Stimulated activated naive CD8-positive, alpha-beta T cell treated with anti-CD3 and anti-CD28 coated beads, Interleukin-15, amount 100 ng/mL, for 72 hours (primary cell): ENCODE results near the gene ACAP2.
A peak's percentile ranks its signal among the peaks of the same experiment; 100 is the strongest.
"Not testable (repeated sequence)": the region's sequence is repeated elsewhere in the genome, so short reads cannot be mapped to it uniquely, and the experiment has no call there.

ENCODE experiments used
- ATAC-seq: fragments of 150-1000 bp; cut with Tn5 transposase; 2 replicates; pipeline ENCODE4 v1.10.0; 2021; ENCODE audit warnings: mild to moderate bottlenecking, moderate library complexity
- DNase-seq, 2 donors: peaks; one replicate each; pipeline ENCODE4 v3.0.0; 2021 to 2022
- H3K27ac Mint-ChIP-seq, 2 donors: one replicate each; pipeline ENCODE4 v1.8.0; 2022; ENCODE audit warnings: mild to moderate bottlenecking in 2 of 2, mixed read lengths in 2 of 2, moderate library complexity in 2 of 2
- H3K27me3 Mint-ChIP-seq: one replicate; pipeline ENCODE4 v1.8.0; 2022; ENCODE audit warnings: mixed read lengths
- H3K4me1 Mint-ChIP-seq: one replicate; pipeline ENCODE4 v1.8.0; 2022; ENCODE audit warnings: mild to moderate bottlenecking, mixed read lengths
- H3K4me3 Mint-ChIP-seq, 2 donors: one replicate each; pipeline ENCODE4 v1.8.0; 2022; ENCODE audit warnings: mild to moderate bottlenecking in 2 of 2, mixed read lengths in 2 of 2, moderate library complexity in 1 of 2
- H3K9me3 Mint-ChIP-seq, 2 donors: one replicate each; pipeline ENCODE4 v1.8.0; 2022; ENCODE audit warnings: mixed read lengths in 2 of 2

ACAP2 gene

GRCh38 chr3:195241592-195242355 is 201.0 kb downstream of the ACAP2 start:
- no peak for ATAC-seq
- Mint-ChIP-seq H3K4me1 (peaks cover 14% of the 10 kb centered on the region), H3K9me3 (peaks cover 13 to 19% of the 10 kb centered on the region in 2 donors), H3K4me3 (no peak overlapping the region), H3K27ac (no peak overlapping the region), H3K27me3 (no peaks in the 10 kb centered on the region)
- no peak for DNase-seq

GRCh38 chr3:195240939-195241338 is 201.9 kb downstream of the ACAP2 start:
- no peak overlapping the region for H3K4me3 Mint-ChIP-seq
- no peaks in the 10 kb centered on the region for H3K27me3 Mint-ChIP-seq
- H3K27ac Mint-ChIP-seq = no peak overlapping the region
- peaks cover 14% of the 10 kb centered on the region for H3K4me1 Mint-ChIP-seq
- ATAC-seq = no peak
- DNase-seq = no peak
- H3K9me3 Mint-ChIP-seq = peaks cover 20 to 24% of the 10 kb centered on the region in 2 donors

GRCh38 chr3:195240171-195240701 is 202.6 kb downstream of the ACAP2 start:
- DNase-seq (no peak), ATAC-seq (no peak)
- Mint-ChIP-seq H3K27ac (no peak overlapping the region), H3K4me3 (no peak overlapping the region), H3K4me1 (peaks cover 14% of the 10 kb centered on the region), H3K27me3 (no peaks in the 10 kb centered on the region), H3K9me3 (peaks cover 20 to 24% of the 10 kb centered on the region in 2 donors)

GRCh38 chr3:195239121-195239520 is 203.7 kb downstream of the ACAP2 start:
- no peak overlapping the region for H3K27ac Mint-ChIP-seq
- ATAC-seq (no peak), DNase-seq (no peak)
- no peaks in the 10 kb centered on the region for H3K27me3 Mint-ChIP-seq
- peaks cover 14% of the 10 kb centered on the region for H3K4me1 Mint-ChIP-seq
- H3K4me3 Mint-ChIP-seq = no peak overlapping the region
- H3K9me3 Mint-ChIP-seq = peaks cover 24 to 27% of the 10 kb centered on the region in 2 donors

- no peaks in the 10 kb centered on the region for H3K27me3 Mint-ChIP-seq
- no peak overlapping the region for H3K4me3 Mint-ChIP-seq
- ATAC-seq (peak; percentile 48), DNase-seq (no peak)
- H3K27ac Mint-ChIP-seq = peak overlapping the region; percentile 68 to 82
- peaks cover 24 to 27% of the 10 kb centered on the region in 2 donors for H3K9me3 Mint-ChIP-seq
- H3K4me1 Mint-ChIP-seq = peaks cover 14% of the 10 kb centered on the region
These were observed 204.2 kb downstream of the ACAP2 start for GRCh38 chr3:195238586-195239118.

GRCh38 chr3:195238081-195238571 is 204.7 kb downstream of the ACAP2 start:
- H3K4me1 Mint-ChIP-seq = peaks cover 14% of the 10 kb centered on the region
- peak overlapping the region; percentile 36 to 68 for H3K27ac Mint-ChIP-seq
- H3K4me3 Mint-ChIP-seq = no peak overlapping the region
- DNase-seq (no peak), ATAC-seq (peak; percentile 5)
- H3K27me3 Mint-ChIP-seq = no peaks in the 10 kb centered on the region
- H3K9me3 Mint-ChIP-seq = peaks cover 24 to 27% of the 10 kb centered on the region in 2 donors

- DNase-seq (no peak), ATAC-seq (no peak)
- H3K9me3 Mint-ChIP-seq = peaks cover 24 to 32% of the 10 kb centered on the region in 2 donors
- H3K4me3 Mint-ChIP-seq = no peak overlapping the region
- no peaks in the 10 kb centered on the region for H3K27me3 Mint-ChIP-seq
- no peak overlapping the region for H3K27ac Mint-ChIP-seq
- H3K4me1 Mint-ChIP-seq = peaks cover 14% of the 10 kb centered on the region
These were observed 205.8 kb downstream of the ACAP2 start for GRCh38 chr3:195236801-195237570.

GRCh38 chr3:195236076-195236798 is 206.6 kb downstream of the ACAP2 start:
- H3K27ac Mint-ChIP-seq = no peak overlapping the region
- DNase-seq (no peak), ATAC-seq (no peak)
- H3K27me3 Mint-ChIP-seq = no peaks in the 10 kb centered on the region
- H3K9me3 Mint-ChIP-seq = peaks cover 24 to 34% of the 10 kb centered on the region in 2 donors
- no peak overlapping the region for H3K4me3 Mint-ChIP-seq
- H3K4me1 Mint-ChIP-seq = peaks cover 14% of the 10 kb centered on the region

GRCh38 chr3:195230244-195230643 is 212.6 kb downstream of the ACAP2 start:
- Mint-ChIP-seq H3K4me1 (peaks cover 28% of the 10 kb centered on the region), H3K4me3 (no peak overlapping the region), H3K9me3 (peaks cover 0 to 14% of the 10 kb centered on the region in 2 donors), H3K27me3 (no peaks in the 10 kb centered on the region), H3K27ac (no peak overlapping the region)
- DNase-seq (no peak), ATAC-seq (no peak)

GRCh38 chr3:195228886-195229285 is 213.9 kb downstream of the ACAP2 start:
- H3K9me3 Mint-ChIP-seq, ATAC-seq, H3K27me3 Mint-ChIP-seq, H3K4me3 Mint-ChIP-seq, H3K27ac Mint-ChIP-seq, DNase-seq: not testable (repeated sequence)
- peaks cover 33% of the 10 kb centered on the region for H3K4me1 Mint-ChIP-seq

GRCh38 chr3:195227871-195228270 is 214.9 kb downstream of the ACAP2 start:
- Mint-ChIP-seq H3K27ac (peak overlapping the region; percentile 24 to 29), H3K4me3 (no peak overlapping the region), H3K9me3 (peaks cover 0 to 6% of the 10 kb centered on the region in 2 donors), H3K4me1 (peaks cover 33% of the 10 kb centered on the region), H3K27me3 (no peaks in the 10 kb centered on the region)
- DNase-seq (no peak), ATAC-seq (no peak)

GRCh38 chr3:195226900-195227447 is 215.8 kb downstream of the ACAP2 start:
- DNase-seq (no peak), ATAC-seq (peak; percentile 88)
- Mint-ChIP-seq H3K4me3 (peak overlapping the region in 1 of 2 donors; percentile 14), H3K9me3 (peaks cover 0 to 1% of the 10 kb centered on the region in 2 donors), H3K4me1 (peaks cover 38% of the 10 kb centered on the region), H3K27ac (peak overlapping the region; percentile 71 to 75), H3K27me3 (no peaks in the 10 kb centered on the region)

- Mint-ChIP-seq H3K27ac (peak overlapping the region; percentile 69 to 75), H3K4me1 (peaks cover 43% of the 10 kb centered on the region), H3K9me3 (no peaks in the 10 kb centered on the region), H3K4me3 (peak overlapping the region in 1 of 2 donors; percentile 14), H3K27me3 (no peaks in the 10 kb centered on the region)
- ATAC-seq (no peak), DNase-seq (no peak)
These were observed 216.4 kb downstream of the ACAP2 start for GRCh38 chr3:195226445-195226844.

- H3K4me3 Mint-ChIP-seq = no peak overlapping the region
- H3K9me3 Mint-ChIP-seq = no peaks in the 10 kb centered on the region
- no peaks in the 10 kb centered on the region for H3K27me3 Mint-ChIP-seq
- no peak for DNase-seq
- ATAC-seq = no peak
- no peak overlapping the region for H3K27ac Mint-ChIP-seq
- H3K4me1 Mint-ChIP-seq = peaks cover 47% of the 10 kb centered on the region
These were observed 217.7 kb downstream of the ACAP2 start for GRCh38 chr3:195224980-195225580.
